GM12891 (cell line): ENCODE measurements around the gene SH3GL2.

Source experiments
- DNase-seq: peaks from one replicate; pipeline ENCODE4 v3.0.0; 2011; ENCODE audit warnings: low spot score; ENCODE audit not compliant: insufficient read length
- FAIRE-seq: peaks from 2 replicates; lab custom pipeline; 2011; peaks lifted over from hg19 to GRCh38; lab: Jason Lieb, UNC
- PAX5 ChIP-seq: IDR thresholded peaks from 2 replicates; pipeline ENCODE4 v1.6.1; 2011; ENCODE audit warnings: low read length, moderate library complexity, mild to moderate bottlenecking; ENCODE audit not compliant: insufficient read depth, severe bottlenecking
- POLR2A ChIP-seq: IDR thresholded peaks from 2 replicates; pipeline ENCODE4 v1.6.1; 2011; ENCODE audit warnings: low read depth, low read length, control low read depth
- POLR2AphosphoS5 ChIP-seq: IDR thresholded peaks from 2 replicates; pipeline ENCODE4 v1.6.1; 2011; ENCODE audit warnings: low read depth, low read length, control low read depth
- POU2F2 ChIP-seq: IDR thresholded peaks from 2 replicates; pipeline ENCODE4 v1.6.1; 2011; ENCODE audit warnings: low read depth, mild to moderate bottlenecking, control low read depth, low read length, moderate library complexity
- SPI1 ChIP-seq: IDR thresholded peaks from 2 replicates; pipeline ENCODE4 v1.6.1; 2011; ENCODE audit warnings: low read depth, low read length, control low read depth
- TAF1 ChIP-seq: IDR thresholded peaks from 2 replicates; pipeline ENCODE4 v1.6.1; 2011; ENCODE audit warnings: low read depth, low read length, control low read depth

Gene SH3GL2

DNA sequence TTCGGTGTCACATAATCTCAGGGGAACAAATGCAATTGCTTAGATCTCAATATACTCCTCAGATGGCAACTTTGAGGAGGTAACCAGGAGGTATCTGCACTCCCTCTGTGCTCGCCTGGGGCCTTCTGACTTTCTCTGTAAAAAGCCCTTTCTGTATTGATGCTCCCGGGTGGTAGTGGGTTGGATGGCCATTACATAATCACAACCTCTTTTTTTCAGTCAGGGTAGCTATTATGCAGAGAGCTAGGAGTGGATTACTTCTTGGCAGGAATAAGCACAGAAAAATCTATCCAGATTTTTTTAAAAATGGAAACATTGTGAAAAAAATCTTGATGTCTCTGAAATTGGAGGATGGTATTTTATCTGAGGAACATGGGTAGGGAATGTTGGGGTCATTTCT is 116.6 kb downstream of the SH3GL2 start:
- TF ChIP-seq PAX5 (no peak), POU2F2 (no peak), POLR2A (no peak), SPI1 (no peak), TAF1 (no peak), POLR2AphosphoS5 (no peak)
- FAIRE-seq (no peak), DNase-seq (no peak)

DNA sequence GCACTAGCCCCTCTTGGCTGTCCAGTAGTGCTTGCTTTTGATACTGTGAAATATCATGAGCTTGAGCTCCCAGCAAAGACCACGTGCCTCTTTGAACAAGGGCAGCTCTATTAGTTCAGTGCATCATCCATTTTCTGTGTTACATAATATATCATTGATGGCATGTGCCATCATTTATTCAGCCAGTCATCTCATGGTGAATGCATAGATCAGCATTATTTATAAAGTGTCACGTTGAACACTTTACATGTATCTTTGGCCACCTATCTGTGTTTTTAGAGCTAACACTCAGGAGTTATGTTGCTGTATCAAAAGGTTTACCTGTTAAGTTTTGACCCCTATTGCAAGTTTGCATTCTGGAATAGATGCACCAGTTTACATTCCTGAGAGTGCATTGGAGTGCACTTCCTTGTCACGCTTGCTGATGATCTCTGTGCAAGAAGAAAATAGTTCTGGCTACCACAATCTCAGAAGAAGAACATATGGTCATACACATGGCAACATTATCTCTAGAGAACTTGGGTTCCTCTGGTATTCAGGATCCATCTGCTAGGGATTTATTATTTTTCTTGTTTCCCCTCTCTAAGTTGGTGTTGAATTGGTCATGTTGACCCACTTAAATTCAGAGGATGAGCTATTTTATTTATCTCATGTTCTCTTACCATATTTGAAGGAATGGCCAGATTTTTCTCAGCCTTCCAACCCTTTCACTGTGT is 120.9 kb downstream of the SH3GL2 start:
- TF ChIP-seq POLR2A (no peak), TAF1 (no peak), POU2F2 (no peak), POLR2AphosphoS5 (no peak), SPI1 (no peak)
- FAIRE-seq (no peak), DNase-seq (no peak)

DNA sequence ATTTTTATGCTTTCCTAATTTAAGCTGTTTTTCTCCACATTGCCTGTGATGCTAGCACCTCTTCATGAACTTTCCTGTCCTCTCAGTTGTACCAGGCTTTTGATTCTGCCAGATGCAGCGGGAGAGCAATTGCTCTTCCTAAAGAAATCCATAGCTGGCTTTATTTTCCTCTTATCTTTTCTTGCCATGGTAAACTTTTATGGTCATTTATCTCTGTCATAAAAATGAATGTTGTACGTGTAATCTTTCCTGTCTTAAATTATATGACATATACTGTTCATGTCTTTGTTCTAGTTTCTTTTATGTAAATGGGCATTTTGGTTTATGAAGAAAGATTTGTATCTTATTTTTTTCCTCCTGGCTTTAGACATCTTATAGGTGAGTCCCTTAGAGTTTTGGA is 127.5 kb downstream of the SH3GL2 start:
- no peak for DNase-seq
- TF ChIP-seq POLR2AphosphoS5, result no peak
- TF ChIP-seq POLR2A, result no peak
- TF ChIP-seq PAX5, result no peak
- no peak for TF ChIP-seq SPI1
- no peak for TF ChIP-seq POU2F2
- TF ChIP-seq TAF1, result no peak
- FAIRE-seq, result no peak

DNA sequence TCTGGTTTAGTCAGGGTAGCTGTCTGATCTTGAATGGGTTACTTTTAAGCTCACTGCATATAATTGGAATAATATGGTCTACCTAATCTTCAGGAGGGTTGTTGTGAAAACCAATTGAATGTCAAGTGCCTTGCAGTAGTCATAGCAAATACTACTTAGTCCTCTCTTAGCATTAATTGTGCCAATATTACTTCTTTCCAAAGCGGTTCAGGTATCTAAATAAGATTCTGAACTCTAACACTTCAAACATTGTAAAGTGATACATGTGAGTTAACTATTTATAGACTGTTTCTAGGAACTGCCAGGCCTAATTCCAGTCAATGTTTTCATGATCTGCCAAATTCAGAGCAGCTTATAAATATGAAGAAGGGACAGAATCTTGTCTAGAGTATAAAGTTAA is 140.2 kb downstream of the SH3GL2 start:
- TF ChIP-seq SPI1 (no peak), PAX5 (no peak), POLR2A (no peak), POU2F2 (no peak), TAF1 (no peak)
- DNase-seq, result no peak
- no peak for FAIRE-seq

DNA sequence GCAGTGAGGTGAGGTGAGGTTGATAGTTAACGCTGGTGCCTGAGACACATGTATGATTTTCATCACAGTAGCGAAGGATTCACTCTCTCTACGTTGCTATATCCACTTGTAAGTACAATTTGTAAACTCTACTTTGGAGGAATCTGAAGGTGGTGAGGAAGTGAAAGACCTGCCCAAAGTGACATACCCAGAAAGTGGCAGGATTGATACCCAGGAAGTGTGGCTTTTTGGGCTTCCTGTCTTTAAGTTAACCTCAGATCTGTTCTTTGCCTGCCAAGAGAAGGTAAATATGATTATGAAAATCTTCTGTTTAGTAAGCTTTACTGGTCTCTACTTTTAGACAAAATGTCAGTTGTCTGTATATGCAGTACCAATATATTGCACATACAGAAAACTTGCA is 143.1 kb downstream of the SH3GL2 start:
- TF ChIP-seq POLR2AphosphoS5 (no peak), SPI1 (no peak), POU2F2 (no peak), PAX5 (no peak), TAF1 (no peak), POLR2A (no peak)
- no peak for DNase-seq
- no peak for FAIRE-seq

DNA sequence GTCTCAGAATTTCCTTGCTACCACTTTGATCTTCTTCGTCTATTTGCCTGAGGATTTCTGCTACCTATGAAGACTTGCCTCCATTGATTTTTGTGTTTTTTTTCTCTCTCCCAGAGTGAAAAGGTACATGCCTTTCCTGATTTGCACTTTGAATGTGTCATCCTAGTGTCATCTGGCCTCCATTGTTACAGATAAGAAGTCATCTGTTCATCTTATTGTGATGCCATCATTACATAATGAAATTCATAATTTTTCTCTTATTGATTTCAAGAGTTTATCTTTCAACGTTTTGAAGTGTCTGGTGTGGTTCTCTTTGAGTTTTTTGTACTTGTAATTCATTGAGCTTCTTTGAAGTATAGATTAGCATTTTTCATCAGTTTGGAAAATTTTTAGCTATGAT is 144.8 kb downstream of the SH3GL2 start:
- no peak for TF ChIP-seq POU2F2
- no peak for TF ChIP-seq POLR2AphosphoS5
- no peak for DNase-seq
- no peak for FAIRE-seq

DNA sequence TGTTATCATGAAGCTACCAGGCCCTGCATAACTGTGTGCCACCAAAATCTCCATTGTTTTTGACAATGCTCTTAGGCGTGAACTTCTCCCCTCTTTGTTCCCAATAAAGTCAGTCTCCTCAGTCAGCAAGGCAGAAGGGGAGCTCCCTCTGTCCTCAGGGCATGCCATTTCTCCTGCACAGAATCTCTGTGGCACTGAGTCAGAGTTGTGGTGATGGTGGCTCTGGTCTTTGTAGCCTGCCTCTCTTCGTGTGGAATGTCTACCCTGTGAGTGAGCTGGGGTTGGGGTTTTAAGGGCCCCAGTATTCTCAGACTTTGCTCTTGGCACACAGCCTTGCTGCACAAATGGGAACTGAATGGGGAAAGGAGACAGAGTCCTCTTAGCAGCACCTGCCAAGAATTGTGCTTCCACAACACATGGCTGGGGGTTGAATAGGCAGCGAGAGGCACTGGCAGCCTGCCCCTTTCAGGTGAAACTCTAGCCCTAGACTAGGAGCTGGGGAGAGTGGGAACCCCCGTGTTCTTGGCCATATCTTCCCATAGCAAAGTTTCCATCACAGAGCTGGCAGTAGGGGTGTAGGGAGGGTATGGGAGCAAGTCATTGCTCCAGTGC is 146.6 kb downstream of the SH3GL2 start:
- TF ChIP-seq POLR2A (no peak), POLR2AphosphoS5 (no peak), TAF1 (no peak), POU2F2 (no peak), SPI1 (no peak), PAX5 (no peak)
- FAIRE-seq, result no peak
- DNase-seq, result no peak

DNA sequence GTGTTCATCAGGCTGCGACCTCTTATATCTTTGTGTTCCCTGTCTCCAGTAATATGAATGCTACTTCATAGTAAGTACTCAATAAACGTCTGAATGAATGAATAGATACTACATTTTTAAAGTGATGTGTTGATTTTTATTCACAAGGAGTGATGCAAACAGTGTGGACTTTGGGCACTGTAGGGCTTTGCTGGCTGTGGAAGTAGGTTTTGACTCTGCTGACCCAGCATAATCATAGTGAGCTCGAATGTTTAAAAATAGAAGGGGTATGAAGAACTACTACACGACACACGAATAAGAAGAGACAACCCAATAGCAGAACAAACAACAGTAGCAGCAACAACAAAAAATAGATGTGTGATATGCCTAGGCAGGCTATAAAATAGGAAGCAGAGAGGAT is 147.4 kb downstream of the SH3GL2 start:
- no peak for FAIRE-seq
- no peak for DNase-seq
- TF ChIP-seq POLR2AphosphoS5, result no peak
- no peak for TF ChIP-seq POU2F2
- no peak for TF ChIP-seq TAF1
- TF ChIP-seq POLR2A, result no peak
- TF ChIP-seq PAX5, result no peak
- TF ChIP-seq SPI1, result no peak

DNA sequence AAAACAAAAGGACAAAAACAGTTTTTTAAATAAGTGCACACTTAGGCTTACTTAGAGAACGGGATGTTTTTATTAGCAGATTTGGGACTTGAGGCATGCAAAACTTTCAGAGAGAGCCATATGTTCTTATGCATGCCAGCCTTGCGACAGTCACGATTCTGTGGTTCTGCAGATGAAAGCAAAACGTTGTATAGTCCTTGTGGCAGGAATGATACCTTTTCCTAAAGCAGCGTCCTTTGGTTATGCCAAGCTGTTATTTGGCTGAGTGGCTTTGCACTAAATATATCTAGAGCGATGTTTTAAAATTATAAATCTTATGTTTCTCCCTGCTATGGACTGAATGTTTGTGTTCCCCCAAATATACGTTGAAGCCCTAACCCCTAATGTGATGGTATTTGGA is 152.0 kb downstream of the SH3GL2 start:
- TF ChIP-seq PAX5 (no peak), SPI1 (no peak), POLR2AphosphoS5 (no peak), POLR2A (no peak), POU2F2 (no peak), TAF1 (no peak)
- FAIRE-seq (no peak), DNase-seq (no peak)

DNA sequence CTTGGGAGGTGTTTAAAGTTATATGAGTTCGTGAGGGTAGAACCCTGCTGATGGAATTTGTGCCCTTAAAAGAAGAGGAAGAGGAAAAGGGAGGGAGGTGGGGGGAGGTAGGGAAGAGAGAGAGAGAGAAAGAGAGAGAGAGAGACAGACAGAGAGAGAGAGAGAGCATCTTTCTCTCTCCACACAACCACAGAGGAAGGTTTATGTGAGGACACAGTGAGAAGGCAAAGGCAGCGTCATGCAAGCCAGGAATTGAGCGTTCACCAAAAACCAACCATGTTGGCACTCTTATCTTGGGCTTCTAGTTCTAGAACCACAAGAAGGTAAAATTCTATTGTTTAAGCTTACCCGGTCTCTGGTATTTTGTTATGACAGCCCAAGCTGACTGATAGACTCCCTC is 152.4 kb downstream of the SH3GL2 start:
- no peak for FAIRE-seq
- no peak for DNase-seq
- TF ChIP-seq POLR2A, result no peak
- TF ChIP-seq TAF1, result no peak
- no peak for TF ChIP-seq PAX5
- no peak for TF ChIP-seq POLR2AphosphoS5
- TF ChIP-seq SPI1, result no peak
- TF ChIP-seq POU2F2, result no peak
